Measurements from ENCODE around the gene INPP5B.

Gene INPP5B

GRCh38 chr1:37951783-37952624 lies 5.2 kb upstream of the INPP5B start:
- H3K4me2 ChIP-seq (ENCODE audit: low read length), result no peak overlapping the region
- H3K27me3 ChIP-seq (ENCODE audit: low read depth, low read length), result no peaks in the 10 kb centered on the region
- H3K4me1 ChIP-seq (ENCODE audit: low read length), result peaks cover 19% of the 10 kb centered on the region
- no peaks in the 10 kb centered on the region for H3K36me3 ChIP-seq (replicated peaks; ENCODE audit: low read depth, low read length)
- no peak overlapping the region for H2AFZ ChIP-seq (ENCODE audit: low read depth, low read length)
- no peaks in the 10 kb centered on the region for H3K79me2 ChIP-seq (ENCODE audit: low read length)
- no peak overlapping the region for H3K4me3 ChIP-seq (ENCODE audit: low read length)
- no peaks in the 10 kb centered on the region for H3K9me3 ChIP-seq (ENCODE audit: insufficient read depth, low read length)
- no peaks in the 10 kb centered on the region for H4K20me1 ChIP-seq (ENCODE audit: insufficient read depth, low read length)
- no peak overlapping the region for H3K9ac ChIP-seq (ENCODE audit: low read length)
- no peak overlapping the region for H3K27ac ChIP-seq (ENCODE audit: low read length)
- TF ChIP-seq EZH2phosphoT487 (IDR thresholded peaks at IDR 0.05; ENCODE audit: low read depth), result no peak
- TF ChIP-seq CTCF (IDR thresholded peaks at IDR 0.05; ENCODE audit: low read depth, low read length), result no peak

- TF ChIP-seq EZH2phosphoT487 (IDR thresholded peaks at IDR 0.05; ENCODE audit: low read depth) (no peak), CTCF (IDR thresholded peaks at IDR 0.05; ENCODE audit: low read depth, low read length) (no peak)
- H3K4me3 ChIP-seq (ENCODE audit: low read length), result no peak overlapping the region
- H3K36me3 ChIP-seq (replicated peaks; ENCODE audit: low read depth, low read length), result no peaks in the 10 kb centered on the region
Measured at GRCh38 chr1:37951041-37951782, 4.4 kb upstream of the INPP5B start.

GRCh38 chr1:37949524-37950152 lies 2.8 kb upstream of the INPP5B start:
- no peak overlapping the region for H3K9ac ChIP-seq (ENCODE audit: low read length)
- no peak overlapping the region for H3K4me3 ChIP-seq (ENCODE audit: low read length)
- no peaks in the 10 kb centered on the region for H4K20me1 ChIP-seq (ENCODE audit: insufficient read depth, low read length)
- no peaks in the 10 kb centered on the region for H3K36me3 ChIP-seq (replicated peaks; ENCODE audit: low read depth, low read length)
- no peaks in the 10 kb centered on the region for H3K9me3 ChIP-seq (ENCODE audit: insufficient read depth, low read length)
- no peak overlapping the region for H3K4me2 ChIP-seq (ENCODE audit: low read length)
- no peak overlapping the region for H2AFZ ChIP-seq (ENCODE audit: low read depth, low read length)
- no peak overlapping the region for H3K27ac ChIP-seq (ENCODE audit: low read length)
- no peaks in the 10 kb centered on the region for H3K79me2 ChIP-seq (ENCODE audit: low read length)
- no peaks in the 10 kb centered on the region for H3K27me3 ChIP-seq (ENCODE audit: low read depth, low read length)
- peaks cover 20% of the 10 kb centered on the region for H3K4me1 ChIP-seq (ENCODE audit: low read length)
- no peak for TF ChIP-seq CTCF (IDR thresholded peaks at IDR 0.05; ENCODE audit: low read depth, low read length)

More at GRCh38 chr1:37951041-37951782, 4.4 kb upstream of the INPP5B start:
- no peak overlapping the region for H3K4me2 ChIP-seq (ENCODE audit: low read length)
- H3K9ac ChIP-seq (ENCODE audit: low read length), result no peak overlapping the region
- H3K27me3 ChIP-seq (ENCODE audit: low read depth, low read length), result no peaks in the 10 kb centered on the region
- H4K20me1 ChIP-seq (ENCODE audit: insufficient read depth, low read length), result no peaks in the 10 kb centered on the region
- H3K9me3 ChIP-seq (ENCODE audit: insufficient read depth, low read length), result no peaks in the 10 kb centered on the region
- H2AFZ ChIP-seq (ENCODE audit: low read depth, low read length), result no peak overlapping the region
- H3K4me1 ChIP-seq (ENCODE audit: low read length), result peaks cover 20% of the 10 kb centered on the region
- no peak overlapping the region for H3K27ac ChIP-seq (ENCODE audit: low read length)
- H3K79me2 ChIP-seq (ENCODE audit: low read length), result no peaks in the 10 kb centered on the region

- Histone ChIP-seq H3K79me2 (ENCODE audit: low read length) (no peaks in the 10 kb centered on the region), H3K4me2 (ENCODE audit: low read length) (no peak overlapping the region), H3K9ac (ENCODE audit: low read length) (no peak overlapping the region), H3K27me3 (ENCODE audit: low read depth, low read length) (no peaks in the 10 kb centered on the region), H3K27ac (ENCODE audit: low read length) (no peak overlapping the region), H3K9me3 (ENCODE audit: insufficient read depth, low read length) (no peaks in the 10 kb centered on the region), H3K36me3 (replicated peaks; ENCODE audit: low read depth, low read length) (no peaks in the 10 kb centered on the region), H4K20me1 (ENCODE audit: insufficient read depth, low read length) (no peaks in the 10 kb centered on the region), H3K4me3 (ENCODE audit: low read length) (no peak overlapping the region), H2AFZ (ENCODE audit: low read depth, low read length) (no peak overlapping the region), H3K4me1 (ENCODE audit: low read length) (peaks cover 20% of the 10 kb centered on the region)
- TF ChIP-seq EZH2phosphoT487 (IDR thresholded peaks at IDR 0.05; ENCODE audit: low read depth) (no peak), CTCF (IDR thresholded peaks at IDR 0.05; ENCODE audit: low read depth, low read length) (no peak)
Measured at GRCh38 chr1:37948841-37949240, 2.0 kb upstream of the INPP5B start.
